ENCODE measurements around the gene DNASE2B. TPM values are rescaled to one million over a fixed set of nuclear protein-coding genes. Genes with fewer than 3 reads are reported as not detected.
"Not testable (repeated sequence)": the region's sequence is repeated elsewhere in the genome, so short reads cannot be mapped to it uniquely, and the experiment has no call there.

The DNASE2B gene
- polyA plus RNA-seq, 4 donors = 0.08 to 0.12 (median 0.11) TPM; not detected in 1

- not testable (repeated sequence) for DNase-seq (ENCODE audit: low read depth in 4 of 4, low spot score in 2 of 4)
Observed at GRCh38 chr1:84442747-84443646, 44.7 kb downstream of the DNASE2B start.

- DNase-seq (ENCODE audit: low read depth in 4 of 4, low spot score in 2 of 4) = not testable (repeated sequence)
Observed at GRCh38 chr1:84448704-84449103, 50.4 kb downstream of the DNASE2B start.

- DNase-seq (ENCODE audit: low read depth in 4 of 4, low spot score in 2 of 4) = no peak
Observed at GRCh38 chr1:84450910-84451309, 52.6 kb downstream of the DNASE2B start.

DNA sequence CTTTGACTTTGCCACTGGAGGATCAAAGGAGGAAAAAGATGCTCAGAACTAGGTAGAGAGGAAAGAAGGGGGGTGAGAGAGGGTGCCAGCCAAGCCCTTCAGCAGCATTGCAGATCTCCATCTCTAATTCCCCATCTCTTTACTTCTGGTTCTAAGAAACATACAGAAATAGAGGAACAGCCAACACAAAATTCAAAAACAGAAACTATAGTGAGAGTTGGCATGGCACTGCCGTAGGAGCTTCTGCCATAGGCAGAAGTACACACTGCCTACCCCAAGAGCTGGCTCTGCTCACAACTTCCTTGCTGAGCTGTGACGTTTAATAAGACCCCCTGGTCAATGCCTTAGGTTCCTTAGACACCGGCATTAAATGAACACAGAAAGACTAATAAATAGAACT lies 54.2 kb downstream of the DNASE2B start:
- no peak for DNase-seq (ENCODE audit: low read depth in 4 of 4, low spot score in 2 of 4)

DNA sequence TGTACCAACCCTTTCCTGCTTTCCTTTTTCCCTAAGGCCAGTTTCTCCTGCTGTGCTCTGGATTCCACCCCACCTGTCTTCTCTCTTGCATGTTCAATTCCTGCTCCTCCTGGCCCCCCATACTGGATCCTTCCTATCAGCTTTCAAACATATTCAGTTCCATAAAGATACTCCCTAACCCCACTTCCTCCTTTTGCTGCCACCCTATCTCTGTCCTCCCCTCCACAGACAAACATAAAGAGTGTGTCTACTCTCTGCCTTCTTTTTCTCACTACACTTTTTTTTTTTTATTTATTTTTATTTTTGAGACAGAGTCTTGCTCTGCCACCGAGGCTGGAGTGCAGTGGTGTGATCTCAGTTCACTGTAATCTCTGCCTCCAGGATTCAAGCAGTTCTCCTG lies 63.8 kb downstream of the DNASE2B start:
- no peak for DNase-seq (ENCODE audit: low read depth in 4 of 4, low spot score in 2 of 4)

Other genes with a start within 250 kb of the DNASE2B start
- gene SAMD13, start 96.8 kb upstream of the DNASE2B start, polyA plus RNA-seq (ENCODE audit: insufficient read length in 4 of 4) = 1 to 10 TPM; 5.3 to 6.6 (median 5.6) TPM
- 10 to 100 TPM; 40.9 to 54.8 (median 46.6) TPM for gene RPF1, start 80.8 kb downstream of the DNASE2B start, polyA plus RNA-seq (ENCODE audit: insufficient read length in 4 of 4)
- gene SPATA1, start 107.9 kb downstream of the DNASE2B start, polyA plus RNA-seq (ENCODE audit: insufficient read length in 4 of 4) = 1 to 10 TPM; 1.2 to 3.7 (median 2.9) TPM
- gene GNG5, start 108.1 kb downstream of the DNASE2B start, polyA plus RNA-seq (ENCODE audit: insufficient read length in 4 of 4) = 100 to 1,000 TPM; 146 to 178 (median 160) TPM
- gene CTBS, start 176.0 kb downstream of the DNASE2B start, polyA plus RNA-seq (ENCODE audit: insufficient read length in 4 of 4) = 10 to 100 TPM; 23.3 to 26.6 (median 23.9) TPM

All from left renal cortex interstitium (tissue), 4 donors.